Spleen (tissue), 7 donors: Measurements from ENCODE around the gene CNN3.

Experiments
- POLR2A ChIP-seq, 3 donors: fragments of 450-650 bp; IDR thresholded peaks; one replicate each; pipeline ENCODE4 v1.5.1; 2017; ENCODE audit warnings: antibody characterized with exemption in 3 of 3, mild to moderate bottlenecking in 1 of 3
- TF ChIP-seq, protein P1 (sequence below), 11 experiments: fragments of 200-600 bp in 7 of 11; fragments of 450-650 bp in 4 of 11; sonication (generic) in 4 of 11; IDR thresholded peaks in 8 of 11; conservative IDR thresholded peaks in 3 of 11; 1 replicate in 7 of 11; 2 replicates in 4 of 11; pipeline versions ENCODE4 v1.4.0 to v1.8.0; 2016 to 2021; ENCODE audit warnings: antibody characterized with exemption in 11 of 11, inconsistent platforms in 4 of 11, mild to moderate bottlenecking in 1 of 11
- donor health status: DM: no; HTN: no; CAD: no; lungs with moderate emphysema.
- donor health status: DM: no; HTN: no; CAD: no.
- donor health status: DM: no; HTN: no; CAD: no.

DNA sequence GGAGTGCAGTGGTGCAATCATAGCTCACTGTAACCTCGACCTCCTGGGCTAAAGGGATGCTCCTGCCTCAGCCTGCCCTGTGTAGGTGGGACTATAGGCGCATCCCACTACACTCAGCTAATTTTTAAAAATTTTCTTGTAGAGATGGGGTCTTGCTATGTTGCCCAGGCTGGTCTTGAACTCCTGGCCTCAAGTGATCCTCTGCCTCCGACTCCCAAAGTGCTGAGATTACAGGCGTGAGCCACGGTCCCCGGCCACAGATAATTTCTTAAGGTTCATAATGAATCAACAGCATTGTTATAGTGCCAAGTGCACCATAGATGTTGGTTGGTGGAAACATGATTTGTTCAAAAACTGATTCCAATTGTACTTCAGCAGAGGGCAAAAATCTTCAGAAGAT, 42.2 kb upstream of the CNN3 start:
- TF ChIP-seq, protein P1, sequence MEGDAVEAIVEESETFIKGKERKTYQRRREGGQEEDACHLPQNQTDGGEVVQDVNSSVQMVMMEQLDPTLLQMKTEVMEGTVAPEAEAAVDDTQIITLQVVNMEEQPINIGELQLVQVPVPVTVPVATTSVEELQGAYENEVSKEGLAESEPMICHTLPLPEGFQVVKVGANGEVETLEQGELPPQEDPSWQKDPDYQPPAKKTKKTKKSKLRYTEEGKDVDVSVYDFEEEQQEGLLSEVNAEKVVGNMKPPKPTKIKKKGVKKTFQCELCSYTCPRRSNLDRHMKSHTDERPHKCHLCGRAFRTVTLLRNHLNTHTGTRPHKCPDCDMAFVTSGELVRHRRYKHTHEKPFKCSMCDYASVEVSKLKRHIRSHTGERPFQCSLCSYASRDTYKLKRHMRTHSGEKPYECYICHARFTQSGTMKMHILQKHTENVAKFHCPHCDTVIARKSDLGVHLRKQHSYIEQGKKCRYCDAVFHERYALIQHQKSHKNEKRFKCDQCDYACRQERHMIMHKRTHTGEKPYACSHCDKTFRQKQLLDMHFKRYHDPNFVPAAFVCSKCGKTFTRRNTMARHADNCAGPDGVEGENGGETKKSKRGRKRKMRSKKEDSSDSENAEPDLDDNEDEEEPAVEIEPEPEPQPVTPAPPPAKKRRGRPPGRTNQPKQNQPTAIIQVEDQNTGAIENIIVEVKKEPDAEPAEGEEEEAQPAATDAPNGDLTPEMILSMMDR (IDR thresholded peaks at IDR 0.05 in 8 of 11, conservative IDR thresholded peaks at IDR 0.05 in 3 of 11): no peak
- no peak for TF ChIP-seq POLR2A (IDR thresholded peaks at IDR 0.05)
